ENCODE results near the gene TFB1M.

The TFB1M gene

DNA sequence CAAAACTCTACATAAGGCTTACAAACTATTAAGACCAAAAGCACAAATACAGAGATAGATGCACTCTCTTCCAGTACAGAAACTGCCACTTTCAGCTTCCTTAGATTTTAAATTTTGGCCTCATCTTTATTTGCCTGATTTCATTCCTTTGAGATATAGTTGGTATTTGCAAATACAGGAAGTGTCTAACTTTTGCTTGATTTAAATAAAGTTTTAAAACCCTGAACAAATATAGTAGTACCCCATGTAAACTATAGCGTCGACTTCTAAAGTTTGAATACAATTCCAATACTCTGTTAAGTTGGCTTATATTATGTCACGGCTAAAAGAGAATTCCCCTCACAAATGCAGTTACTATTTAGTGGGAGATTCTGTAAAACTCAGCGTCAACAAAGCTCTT is 51.6 kb downstream of the TFB1M start (continued):
- TF ChIP-seq, protein P1, sequence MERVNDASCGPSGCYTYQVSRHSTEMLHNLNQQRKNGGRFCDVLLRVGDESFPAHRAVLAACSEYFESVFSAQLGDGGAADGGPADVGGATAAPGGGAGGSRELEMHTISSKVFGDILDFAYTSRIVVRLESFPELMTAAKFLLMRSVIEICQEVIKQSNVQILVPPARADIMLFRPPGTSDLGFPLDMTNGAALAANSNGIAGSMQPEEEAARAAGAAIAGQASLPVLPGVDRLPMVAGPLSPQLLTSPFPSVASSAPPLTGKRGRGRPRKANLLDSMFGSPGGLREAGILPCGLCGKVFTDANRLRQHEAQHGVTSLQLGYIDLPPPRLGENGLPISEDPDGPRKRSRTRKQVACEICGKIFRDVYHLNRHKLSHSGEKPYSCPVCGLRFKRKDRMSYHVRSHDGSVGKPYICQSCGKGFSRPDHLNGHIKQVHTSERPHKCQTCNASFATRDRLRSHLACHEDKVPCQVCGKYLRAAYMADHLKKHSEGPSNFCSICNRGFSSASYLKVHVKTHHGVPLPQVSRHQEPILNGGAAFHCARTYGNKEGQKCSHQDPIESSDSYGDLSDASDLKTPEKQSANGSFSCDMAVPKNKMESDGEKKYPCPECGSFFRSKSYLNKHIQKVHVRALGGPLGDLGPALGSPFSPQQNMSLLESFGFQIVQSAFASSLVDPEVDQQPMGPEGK (CRISPR knock-in tag; IDR thresholded peaks at IDR 0.05; ENCODE audit: borderline replicate concordance), result no peak

GRCh38 chr6:155261111-155261900 is 53.0 kb downstream of the TFB1M start:
- no peak for TF ChIP-seq SNAI2 (CRISPR knock-in tag; IDR thresholded peaks at IDR 0.05)
- TF ChIP-seq, protein P2, sequence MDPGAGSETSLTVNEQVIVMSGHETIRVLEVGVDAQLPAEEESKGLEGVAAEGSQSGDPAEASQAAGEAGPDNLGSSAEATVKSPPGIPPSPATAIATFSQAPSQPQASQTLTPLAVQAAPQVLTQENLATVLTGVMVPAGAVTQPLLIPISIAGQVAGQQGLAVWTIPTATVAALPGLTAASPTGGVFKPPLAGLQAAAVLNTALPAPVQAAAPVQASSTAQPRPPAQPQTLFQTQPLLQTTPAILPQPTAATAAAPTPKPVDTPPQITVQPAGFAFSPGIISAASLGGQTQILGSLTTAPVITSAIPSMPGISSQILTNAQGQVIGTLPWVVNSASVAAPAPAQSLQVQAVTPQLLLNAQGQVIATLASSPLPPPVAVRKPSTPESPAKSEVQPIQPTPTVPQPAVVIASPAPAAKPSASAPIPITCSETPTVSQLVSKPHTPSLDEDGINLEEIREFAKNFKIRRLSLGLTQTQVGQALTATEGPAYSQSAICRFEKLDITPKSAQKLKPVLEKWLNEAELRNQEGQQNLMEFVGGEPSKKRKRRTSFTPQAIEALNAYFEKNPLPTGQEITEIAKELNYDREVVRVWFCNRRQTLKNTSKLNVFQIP (CRISPR knock-in tag; IDR thresholded peaks at IDR 0.05; ENCODE audit: borderline replicate concordance, low read depth), result no peak
- no peak for TF ChIP-seq ZNF70 (CRISPR knock-in tag; IDR thresholded peaks at IDR 0.05)
- TF ChIP-seq TOX (CRISPR knock-in tag; IDR thresholded peaks at IDR 0.05; ENCODE audit: borderline replicate concordance), result no peak
- no peak for TF ChIP-seq ZFP3 (CRISPR knock-in tag; IDR thresholded peaks at IDR 0.05)
- TF ChIP-seq ZNF8 (CRISPR knock-in tag; IDR thresholded peaks at IDR 0.05), result no peak
- TF ChIP-seq ARNTL (CRISPR knock-in tag; IDR thresholded peaks at IDR 0.05; ENCODE audit: borderline replicate concordance, low read depth), result no peak
- no peak for TF ChIP-seq TCF4 (CRISPR knock-in tag; IDR thresholded peaks at IDR 0.05; ENCODE audit: borderline replicate concordance)
- TF ChIP-seq, protein P3, sequence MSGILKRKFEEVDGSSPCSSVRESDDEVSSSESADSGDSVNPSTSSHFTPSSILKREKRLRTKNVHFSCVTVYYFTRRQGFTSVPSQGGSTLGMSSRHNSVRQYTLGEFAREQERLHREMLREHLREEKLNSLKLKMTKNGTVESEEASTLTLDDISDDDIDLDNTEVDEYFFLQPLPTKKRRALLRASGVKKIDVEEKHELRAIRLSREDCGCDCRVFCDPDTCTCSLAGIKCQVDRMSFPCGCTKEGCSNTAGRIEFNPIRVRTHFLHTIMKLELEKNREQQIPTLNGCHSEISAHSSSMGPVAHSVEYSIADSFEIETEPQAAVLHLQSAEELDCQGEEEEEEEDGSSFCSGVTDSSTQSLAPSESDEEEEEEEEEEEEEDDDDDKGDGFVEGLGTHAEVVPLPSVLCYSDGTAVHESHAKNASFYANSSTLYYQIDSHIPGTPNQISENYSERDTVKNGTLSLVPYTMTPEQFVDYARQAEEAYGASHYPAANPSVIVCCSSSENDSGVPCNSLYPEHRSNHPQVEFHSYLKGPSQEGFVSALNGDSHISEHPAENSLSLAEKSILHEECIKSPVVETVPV (CRISPR knock-in tag; IDR thresholded peaks at IDR 0.05), result no peak
- no peak for TF ChIP-seq RARB (CRISPR knock-in tag; IDR thresholded peaks at IDR 0.05)
- no peak for TF ChIP-seq ZNF565 (CRISPR knock-in tag; conservative IDR thresholded peaks at IDR 0.05; ENCODE audit: low read depth)
- no peak for TF ChIP-seq BACH2 (CRISPR knock-in tag; IDR thresholded peaks at IDR 0.05; ENCODE audit: borderline replicate concordance)
- TF ChIP-seq ZC3H10 (CRISPR knock-in tag; IDR thresholded peaks at IDR 0.05), result no peak
- TF ChIP-seq, protein P4, sequence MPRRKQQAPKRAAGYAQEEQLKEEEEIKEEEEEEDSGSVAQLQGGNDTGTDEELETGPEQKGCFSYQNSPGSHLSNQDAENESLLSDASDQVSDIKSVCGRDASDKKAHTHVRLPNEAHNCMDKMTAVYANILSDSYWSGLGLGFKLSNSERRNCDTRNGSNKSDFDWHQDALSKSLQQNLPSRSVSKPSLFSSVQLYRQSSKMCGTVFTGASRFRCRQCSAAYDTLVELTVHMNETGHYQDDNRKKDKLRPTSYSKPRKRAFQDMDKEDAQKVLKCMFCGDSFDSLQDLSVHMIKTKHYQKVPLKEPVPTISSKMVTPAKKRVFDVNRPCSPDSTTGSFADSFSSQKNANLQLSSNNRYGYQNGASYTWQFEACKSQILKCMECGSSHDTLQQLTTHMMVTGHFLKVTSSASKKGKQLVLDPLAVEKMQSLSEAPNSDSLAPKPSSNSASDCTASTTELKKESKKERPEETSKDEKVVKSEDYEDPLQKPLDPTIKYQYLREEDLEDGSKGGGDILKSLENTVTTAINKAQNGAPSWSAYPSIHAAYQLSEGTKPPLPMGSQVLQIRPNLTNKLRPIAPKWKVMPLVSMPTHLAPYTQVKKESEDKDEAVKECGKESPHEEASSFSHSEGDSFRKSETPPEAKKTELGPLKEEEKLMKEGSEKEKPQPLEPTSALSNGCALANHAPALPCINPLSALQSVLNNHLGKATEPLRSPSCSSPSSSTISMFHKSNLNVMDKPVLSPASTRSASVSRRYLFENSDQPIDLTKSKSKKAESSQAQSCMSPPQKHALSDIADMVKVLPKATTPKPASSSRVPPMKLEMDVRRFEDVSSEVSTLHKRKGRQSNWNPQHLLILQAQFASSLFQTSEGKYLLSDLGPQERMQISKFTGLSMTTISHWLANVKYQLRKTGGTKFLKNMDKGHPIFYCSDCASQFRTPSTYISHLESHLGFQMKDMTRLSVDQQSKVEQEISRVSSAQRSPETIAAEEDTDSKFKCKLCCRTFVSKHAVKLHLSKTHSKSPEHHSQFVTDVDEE (CRISPR knock-in tag; IDR thresholded peaks at IDR 0.05), result no peak
- no peak for TF ChIP-seq ESRRG (CRISPR knock-in tag; IDR thresholded peaks at IDR 0.05)
- TF ChIP-seq ZFP30 (CRISPR knock-in tag; IDR thresholded peaks at IDR 0.05), result no peak
- TF ChIP-seq ISL1 (CRISPR knock-in tag; IDR thresholded peaks at IDR 0.05), result no peak
- no peak for TF ChIP-seq GLIS3 (CRISPR knock-in tag; IDR thresholded peaks at IDR 0.05)
- ATAC-seq, result no peak

DNA sequence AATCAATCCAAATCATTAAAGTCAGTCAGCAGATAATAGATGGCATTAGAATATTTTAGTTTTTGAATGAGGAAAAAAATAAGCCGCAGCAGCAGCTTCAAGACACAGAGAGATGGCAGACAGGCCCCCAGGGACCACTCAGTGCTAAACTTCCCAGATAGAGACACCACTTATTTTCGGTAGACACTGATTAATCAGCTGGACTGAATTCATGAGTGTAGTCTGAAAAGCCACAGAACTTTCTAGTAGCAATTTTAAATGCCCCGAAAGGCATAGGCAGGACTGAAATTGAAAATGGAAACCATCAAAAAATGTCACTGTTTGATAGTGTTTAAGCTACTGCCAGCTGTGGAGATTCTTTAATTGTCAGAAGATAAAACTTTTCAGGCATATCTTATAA is 53.6 kb downstream of the TFB1M start:
- no peak for TF ChIP-seq TCF4 (CRISPR knock-in tag; IDR thresholded peaks at IDR 0.05; ENCODE audit: borderline replicate concordance)
- TF ChIP-seq ESRRG (CRISPR knock-in tag; IDR thresholded peaks at IDR 0.05), result no peak
- TF ChIP-seq, protein P4 (CRISPR knock-in tag; IDR thresholded peaks at IDR 0.05), result no peak
- no peak for TF ChIP-seq PPARA (CRISPR knock-in tag; IDR thresholded peaks at IDR 0.05; ENCODE audit: borderline replicate concordance)
- TF ChIP-seq, protein P3 (CRISPR knock-in tag; IDR thresholded peaks at IDR 0.05), result no peak
- TF ChIP-seq ZNF8 (CRISPR knock-in tag; IDR thresholded peaks at IDR 0.05), result no peak
- TF ChIP-seq ARNTL (CRISPR knock-in tag; IDR thresholded peaks at IDR 0.05; ENCODE audit: borderline replicate concordance, low read depth), result no peak
- no peak for TF ChIP-seq BACH2 (CRISPR knock-in tag; IDR thresholded peaks at IDR 0.05; ENCODE audit: borderline replicate concordance)
- TF ChIP-seq CREB5 (CRISPR knock-in tag; IDR thresholded peaks at IDR 0.05; ENCODE audit: low read depth), result no peak
- ATAC-seq, result no peak
